Testis (tissue), 2 donors: Measurements from ENCODE around the gene GNMT.

ENCODE experiments used
- CTCF ChIP-seq, 3 experiments: fragments of 450-650 bp in 2 of 3; fragments of 200-600 bp in 1 of 3; sonication (generic) in 1 of 3; IDR thresholded peaks; one replicate each; pipeline ENCODE4 v1.5.1; 2016 to 2019; ENCODE audit warnings: antibody characterized with exemption in 3 of 3, mild to moderate bottlenecking in 2 of 3, moderate library complexity in 1 of 3
- POLR2A ChIP-seq: fragments of 450-650 bp; IDR thresholded peaks from one replicate; pipeline ENCODE4 v1.6.1; 2017; ENCODE audit warnings: antibody characterized with exemption, mild to moderate bottlenecking, moderate library complexity

GRCh38 chr6:42933205-42933604 is 27.3 kb upstream of the GNMT start:
- no peak for TF ChIP-seq CTCF (IDR thresholded peaks at IDR 0.05)
- no peak for TF ChIP-seq POLR2A
